NK-92 (cell line): ENCODE data around the gene CNTN4.

Experiments
- DNase-seq: peaks from one replicate; lab custom pipeline; 2025; ENCODE audit not compliant: unreplicated experiment; lab: John Stamatoyannopoulos, UW

CNTN4 gene

DNA sequence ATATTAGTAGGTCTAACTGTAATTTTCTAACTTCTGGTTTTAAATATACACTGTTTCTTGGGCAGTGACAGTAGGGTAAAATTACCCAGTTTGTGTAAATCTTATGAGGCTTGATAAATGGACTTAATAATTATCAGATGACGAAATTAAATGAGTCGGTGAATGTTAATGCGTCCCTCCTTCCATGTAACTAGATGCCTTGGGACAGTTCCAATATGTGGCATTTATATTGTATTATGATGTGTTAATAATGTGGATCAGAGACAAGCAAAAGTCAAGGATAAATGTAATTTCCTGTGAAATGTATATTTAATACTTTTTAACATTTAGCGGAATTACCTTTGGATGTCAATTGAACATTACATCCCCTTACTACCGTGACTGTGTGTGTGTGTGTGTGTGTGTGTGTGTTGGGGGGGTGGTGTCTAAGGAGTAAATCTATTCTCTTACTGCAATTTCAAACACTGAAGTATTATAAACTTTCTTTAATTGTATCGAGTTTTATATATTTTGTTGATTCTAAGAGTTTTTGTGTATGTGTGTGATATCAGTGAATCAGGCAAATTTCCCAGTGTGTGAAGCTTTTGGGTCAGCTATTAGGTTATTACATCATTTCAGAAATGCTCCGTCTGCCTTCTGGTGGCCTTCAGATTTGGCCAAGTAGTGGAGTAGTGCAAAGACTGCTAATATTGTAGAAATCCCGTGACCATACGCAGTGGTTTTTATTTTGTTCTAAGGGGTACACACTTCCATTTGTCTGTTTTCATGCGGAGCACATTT lies 50.1 kb downstream of the CNTN4 start:
- DNase-seq: no peak

DNA sequence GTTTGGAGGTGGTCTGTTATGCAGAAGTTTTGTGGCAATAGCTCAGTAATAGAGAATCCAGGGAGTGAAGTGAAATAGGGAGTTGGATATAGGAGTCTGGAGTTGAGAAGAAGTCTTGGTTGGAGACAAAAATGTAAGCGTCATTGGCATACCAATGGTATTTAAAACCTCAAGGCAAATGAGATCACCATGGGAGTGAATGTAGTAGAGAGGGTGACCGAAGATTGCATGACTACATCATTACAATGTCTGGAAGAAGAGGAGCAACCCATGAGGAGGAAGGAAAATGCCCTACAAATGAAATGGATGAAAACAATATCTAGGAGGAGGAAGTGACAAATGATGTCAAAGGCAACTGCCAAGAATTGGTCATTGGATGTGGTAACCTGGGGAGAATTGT lies 54.4 kb downstream of the CNTN4 start:
- DNase-seq: no peak

DNA sequence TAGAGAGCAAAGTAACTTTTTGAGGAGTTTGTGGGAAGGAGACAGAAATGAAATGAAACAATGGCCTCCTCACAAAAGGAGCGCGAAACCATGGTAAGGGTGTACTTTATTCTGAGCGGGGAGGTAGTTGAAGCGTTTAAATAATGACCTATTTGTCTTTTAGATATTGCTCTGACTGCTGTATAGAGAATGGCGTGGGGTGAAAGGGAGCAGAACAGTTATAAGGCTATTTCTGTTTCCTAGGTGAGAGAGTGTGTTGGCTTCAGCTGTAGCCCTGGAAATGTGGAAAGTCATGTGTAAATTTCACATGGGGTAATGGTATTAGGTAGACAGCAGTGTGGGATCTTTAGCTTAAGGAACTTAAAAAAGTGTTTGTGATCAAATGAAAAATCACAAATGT lies 54.9 kb downstream of the CNTN4 start:
- no peak for DNase-seq

DNA sequence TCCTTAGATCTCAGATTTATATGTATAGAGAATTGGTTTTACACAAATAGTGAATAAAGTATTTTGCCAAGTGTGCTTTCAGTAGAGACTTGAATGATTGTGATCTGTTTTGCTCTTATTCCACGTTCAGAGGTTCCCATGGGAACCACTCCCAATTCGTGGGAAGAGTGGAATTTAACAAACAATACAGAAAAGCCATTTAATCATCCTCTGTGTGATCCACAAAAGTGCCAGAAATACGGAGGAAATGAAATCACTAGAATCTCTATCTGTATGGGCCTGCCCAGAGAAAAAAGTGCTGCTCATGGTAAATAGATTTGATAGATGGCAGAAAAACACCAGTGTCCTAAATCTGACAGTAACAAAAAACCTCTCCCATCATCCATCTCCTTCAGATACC lies 56.0 kb downstream of the CNTN4 start:
- no peak for DNase-seq

DNA sequence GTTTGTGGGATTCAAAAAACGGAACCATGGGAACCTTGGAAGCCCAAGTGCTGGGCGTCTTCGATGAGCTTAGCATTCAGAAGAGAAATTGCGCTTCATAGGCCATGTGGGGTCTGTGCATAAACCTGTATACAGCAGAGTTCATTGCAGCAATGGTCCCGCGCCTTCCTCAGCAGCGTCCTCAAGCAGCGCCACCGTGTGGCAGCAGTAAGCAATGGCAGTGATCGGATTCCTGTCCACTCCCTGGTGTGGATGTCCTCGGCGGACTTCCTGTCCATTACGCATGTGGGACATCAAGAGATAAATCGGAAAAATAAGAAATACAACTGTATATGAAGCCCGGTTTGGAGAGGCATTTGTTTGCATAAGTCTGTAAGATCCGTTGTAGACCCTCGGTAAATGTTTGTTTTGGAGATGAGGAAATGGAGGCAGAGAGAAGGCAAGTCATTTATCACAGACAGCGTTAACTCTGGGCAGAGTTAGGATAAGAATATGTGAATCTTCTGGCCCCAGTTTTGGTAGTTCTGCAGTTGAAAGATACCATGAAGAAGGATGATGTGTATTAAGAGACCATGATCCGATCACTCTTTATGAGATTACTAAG lies 57.7 kb downstream of the CNTN4 start:
- no peak for DNase-seq

DNA sequence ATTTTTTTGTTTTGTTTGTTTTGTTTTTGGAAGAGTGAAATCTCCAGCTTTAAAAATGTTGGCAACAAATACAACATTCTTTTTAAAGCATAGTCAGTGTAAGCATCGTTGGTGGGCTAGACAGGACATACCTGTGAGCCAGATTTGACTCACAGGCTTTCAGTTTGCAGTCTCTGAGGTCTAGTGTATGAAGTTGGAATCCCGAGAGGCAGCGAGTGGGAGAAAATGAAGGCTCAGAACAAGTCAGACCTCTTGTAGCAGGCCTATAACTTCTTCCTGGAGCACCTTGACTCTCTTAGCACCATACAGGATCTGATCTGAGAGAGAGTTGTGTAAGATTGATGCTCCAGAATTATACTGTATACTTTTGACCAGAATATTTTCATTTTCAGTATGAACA lies 60.2 kb downstream of the CNTN4 start:
- no peak for DNase-seq

DNA sequence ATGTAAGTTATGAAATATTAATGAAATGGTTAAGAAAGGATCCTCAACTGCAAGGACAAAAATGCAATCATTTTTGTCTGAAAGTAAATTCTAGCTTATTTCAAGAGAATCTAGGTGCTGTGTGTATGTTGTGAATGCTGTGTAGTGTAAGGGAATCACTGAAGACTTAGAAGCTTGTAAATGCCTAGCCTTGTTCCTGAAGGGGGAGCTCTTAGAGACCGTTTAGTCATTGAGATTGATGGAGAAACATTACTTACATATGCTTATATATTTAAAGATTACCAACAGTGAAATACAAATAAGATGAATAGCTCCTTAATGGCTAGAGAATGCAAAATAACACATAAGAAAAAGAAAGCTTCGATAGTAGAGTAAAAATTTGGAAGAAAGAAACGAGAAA lies 67.9 kb downstream of the CNTN4 start:
- DNase-seq: no peak

DNA sequence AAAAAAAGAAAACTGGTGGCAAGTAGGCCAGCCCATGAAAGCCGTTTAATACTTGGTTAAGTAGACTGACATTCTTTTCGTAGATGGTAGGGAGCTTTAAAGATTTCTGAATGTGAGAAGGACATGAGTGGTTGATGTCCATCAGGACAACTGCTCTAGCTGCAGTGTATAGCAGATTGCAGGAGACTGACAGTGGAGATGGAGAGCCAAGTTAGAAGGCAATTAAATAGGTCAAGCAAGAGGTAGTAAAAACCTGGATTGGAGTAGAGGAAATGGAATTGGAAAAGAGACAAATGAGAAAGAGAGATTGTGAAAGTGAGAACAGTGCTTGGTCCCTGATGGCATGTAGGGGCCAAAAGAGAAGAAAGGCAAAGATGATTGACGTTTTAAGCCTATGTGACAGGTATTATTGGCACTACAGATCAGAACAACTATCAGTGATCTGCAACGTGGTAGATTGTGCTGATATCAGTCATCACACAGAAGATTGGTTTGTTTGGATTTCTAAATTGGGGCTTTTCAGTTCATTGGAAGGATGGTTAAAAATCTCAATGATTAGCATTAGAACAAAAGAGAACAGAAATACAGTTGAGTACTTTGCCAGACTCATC lies 74.0 kb downstream of the CNTN4 start:
- DNase-seq: no peak

DNA sequence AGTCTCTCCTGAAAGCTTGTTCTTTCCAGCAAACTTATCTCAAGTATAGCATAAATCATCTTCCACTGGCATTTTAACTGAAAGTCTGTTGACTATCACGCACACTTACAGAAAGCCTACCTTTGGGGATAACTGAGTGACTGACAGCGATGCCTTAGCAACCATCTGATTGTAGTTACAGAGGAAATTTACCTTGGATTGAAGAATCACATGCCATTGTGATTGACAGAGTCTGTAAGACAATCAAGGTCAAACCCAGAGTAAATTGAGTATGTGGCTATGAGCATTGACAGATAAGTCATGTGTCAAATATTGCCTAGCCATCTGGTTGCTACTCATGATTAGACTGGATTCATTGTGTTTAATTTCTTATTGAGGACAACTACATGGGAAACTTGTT lies 82.0 kb downstream of the CNTN4 start:
- no peak for DNase-seq

DNA sequence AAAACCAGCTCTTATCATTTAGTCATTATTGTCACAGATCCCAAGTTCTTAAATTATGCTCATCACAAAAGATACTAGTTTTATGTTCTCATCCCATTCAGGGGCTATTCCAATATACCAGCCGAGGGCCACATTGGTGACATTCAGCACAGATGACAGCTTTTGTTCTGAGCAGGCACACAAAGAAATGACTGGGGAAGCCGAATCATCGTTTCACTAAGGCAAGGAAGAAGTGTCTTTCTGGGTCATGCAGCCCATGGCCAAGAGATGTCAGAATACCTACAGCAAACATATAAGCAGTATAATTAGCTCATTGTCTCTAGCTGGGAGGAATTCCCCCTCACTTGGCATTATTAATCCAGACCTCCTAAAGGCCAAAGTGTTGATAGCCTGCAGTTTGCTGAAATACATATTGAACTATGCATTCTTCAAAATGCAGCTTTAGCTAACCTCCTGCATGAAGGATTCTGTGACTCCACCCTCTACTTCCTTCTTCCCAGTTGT lies 100.2 kb downstream of the CNTN4 start:
- DNase-seq: no peak

DNA sequence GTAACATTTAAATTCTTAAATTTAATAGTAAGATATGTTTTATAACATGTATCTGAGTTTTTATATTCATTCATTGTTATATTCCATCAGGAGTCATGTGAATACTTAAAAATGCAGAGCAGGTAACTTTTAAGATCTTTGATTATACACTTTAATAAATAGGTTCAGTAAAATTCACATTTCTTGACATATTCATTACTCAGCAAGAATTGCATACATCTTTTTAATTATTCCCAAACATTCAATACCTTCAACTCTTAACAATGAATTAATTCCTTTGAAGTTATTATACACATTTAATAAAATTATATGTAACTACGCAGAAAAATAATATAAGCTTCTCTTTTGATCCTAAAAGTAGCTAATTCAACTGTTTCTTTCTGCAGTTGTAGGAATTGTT lies 105.4 kb downstream of the CNTN4 start:
- no peak for DNase-seq

DNA sequence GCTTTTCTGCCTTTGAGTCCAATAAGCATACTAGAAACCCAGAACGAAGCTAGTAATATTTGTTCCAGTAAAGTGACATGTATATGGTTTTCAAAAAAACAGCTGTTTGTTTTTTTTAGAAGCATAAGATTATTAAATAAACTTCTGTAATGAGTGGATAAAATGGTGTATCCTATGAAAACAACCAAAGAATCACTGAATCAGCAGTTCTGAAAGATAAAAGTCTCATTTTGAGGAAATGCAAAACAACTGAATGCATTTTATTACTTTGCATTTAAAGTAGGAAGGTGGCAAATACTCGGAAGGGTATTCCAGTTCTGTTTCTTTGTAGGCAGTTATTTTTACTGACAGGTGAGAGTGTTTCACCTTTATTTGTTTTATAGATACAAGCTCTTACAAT lies 107.0 kb downstream of the CNTN4 start:
- no peak for DNase-seq

DNA sequence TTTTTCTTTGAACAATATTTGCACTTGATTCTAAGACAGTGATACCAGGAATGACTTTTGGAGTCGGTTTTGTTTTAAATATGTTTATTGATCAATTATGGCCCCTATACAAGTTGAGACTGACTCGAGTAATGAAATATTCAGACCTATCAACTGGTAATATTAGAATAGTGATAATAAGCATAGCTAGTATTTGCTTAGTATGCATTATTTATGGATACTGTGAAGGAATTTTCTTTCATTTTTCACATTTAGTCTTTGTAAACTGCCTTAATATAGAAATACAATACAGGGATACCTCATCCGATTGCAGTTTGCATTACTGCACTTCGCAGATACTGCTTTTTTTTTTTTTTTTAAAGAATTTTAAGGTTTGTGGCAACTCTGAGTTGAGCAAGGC lies 107.9 kb downstream of the CNTN4 start:
- no peak for DNase-seq

DNA sequence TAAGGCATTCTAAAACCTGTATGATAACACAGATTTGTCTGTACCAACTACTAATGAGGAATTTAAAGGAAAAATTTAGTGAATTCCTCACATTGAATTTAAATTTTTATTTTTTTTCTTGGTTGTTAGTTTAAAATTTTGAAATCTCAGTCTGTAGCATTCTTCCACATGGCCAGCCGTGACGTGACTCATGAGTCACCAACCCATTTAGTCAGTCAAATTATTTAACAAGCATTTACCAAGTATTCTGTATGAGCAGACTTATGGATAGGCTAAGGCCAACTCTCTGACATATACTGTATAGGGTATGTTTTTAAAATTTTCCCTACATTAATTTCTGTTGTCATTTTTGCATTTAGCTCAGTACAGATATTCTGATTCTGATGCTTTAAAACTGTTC lies 112.9 kb downstream of the CNTN4 start:
- no peak for DNase-seq

DNA sequence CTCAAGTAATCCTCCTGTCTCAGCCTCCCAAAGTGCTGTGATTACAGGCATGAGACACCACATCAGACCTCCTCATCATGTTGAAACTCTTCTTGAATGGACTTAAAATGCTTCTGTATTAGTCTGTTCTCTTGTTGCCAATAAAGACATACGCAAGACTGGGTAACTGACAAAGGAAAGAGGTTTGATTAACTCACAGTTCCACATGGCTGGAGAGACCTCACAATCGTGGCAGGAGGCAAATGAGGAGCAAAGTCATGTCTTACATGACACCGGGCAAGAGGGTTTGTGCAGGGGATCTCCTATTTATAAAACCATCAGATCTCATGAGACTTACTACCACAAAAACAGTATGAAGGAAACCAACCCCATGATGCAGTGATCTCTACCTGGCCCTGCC lies 113.5 kb downstream of the CNTN4 start:
- DNase-seq: no peak

DNA sequence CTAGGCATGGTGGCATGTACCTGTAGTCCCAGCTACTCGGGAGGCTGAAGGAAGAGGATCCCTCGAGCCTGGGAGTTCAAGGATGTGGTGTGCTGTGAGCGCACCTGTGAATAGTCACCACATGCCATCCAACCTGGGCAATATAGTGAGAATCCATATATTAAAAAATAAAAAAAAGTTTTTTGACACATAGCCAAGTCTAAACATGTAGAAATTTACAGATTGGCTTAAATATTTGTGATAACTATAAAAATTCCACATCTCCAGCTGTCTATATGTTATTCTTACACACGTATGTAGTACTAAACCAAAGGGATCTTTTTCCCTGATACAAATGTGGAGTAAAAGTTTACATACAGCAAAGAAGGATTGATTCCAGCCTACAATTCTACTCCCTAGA lies 119.7 kb downstream of the CNTN4 start:
- DNase-seq: no peak

DNA sequence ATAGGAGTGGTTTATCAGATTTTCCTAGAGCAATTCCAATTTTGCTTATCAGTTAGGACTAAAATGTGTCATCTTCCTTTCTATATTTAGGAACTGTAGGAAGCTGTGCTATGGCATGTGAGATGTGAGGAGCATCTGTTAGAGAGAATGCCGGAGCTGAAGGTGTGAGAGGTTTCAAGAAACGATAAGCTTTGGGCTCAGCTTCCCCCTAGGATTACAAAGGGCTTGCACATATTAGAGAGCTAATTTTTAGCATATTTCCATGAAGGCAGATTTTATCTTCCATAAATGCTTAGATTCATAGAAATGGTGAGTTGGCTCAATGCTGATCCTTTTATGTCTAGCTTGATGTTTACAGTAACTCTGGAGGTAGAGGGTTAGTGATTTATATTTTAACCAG lies 120.2 kb downstream of the CNTN4 start:
- DNase-seq: no peak

DNA sequence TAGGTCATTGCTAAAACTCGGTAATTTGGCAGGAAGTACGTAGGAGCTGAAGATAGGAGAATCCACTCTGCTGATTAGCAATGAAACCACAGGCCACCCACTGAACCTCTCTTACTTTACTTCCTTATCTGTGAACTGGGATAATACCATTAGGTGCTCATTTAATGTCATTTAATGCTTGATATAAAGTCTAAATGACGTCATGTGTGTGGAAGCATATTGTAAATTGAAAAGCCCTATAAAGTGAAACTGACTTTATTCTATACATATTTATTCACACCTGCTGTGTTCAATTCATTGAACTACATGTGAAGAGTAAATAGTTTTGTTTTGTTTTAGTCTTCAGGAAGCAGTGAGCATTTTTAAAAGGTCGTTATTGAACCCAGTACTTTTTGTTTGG lies 137.5 kb downstream of the CNTN4 start:
- DNase-seq: no peak

DNA sequence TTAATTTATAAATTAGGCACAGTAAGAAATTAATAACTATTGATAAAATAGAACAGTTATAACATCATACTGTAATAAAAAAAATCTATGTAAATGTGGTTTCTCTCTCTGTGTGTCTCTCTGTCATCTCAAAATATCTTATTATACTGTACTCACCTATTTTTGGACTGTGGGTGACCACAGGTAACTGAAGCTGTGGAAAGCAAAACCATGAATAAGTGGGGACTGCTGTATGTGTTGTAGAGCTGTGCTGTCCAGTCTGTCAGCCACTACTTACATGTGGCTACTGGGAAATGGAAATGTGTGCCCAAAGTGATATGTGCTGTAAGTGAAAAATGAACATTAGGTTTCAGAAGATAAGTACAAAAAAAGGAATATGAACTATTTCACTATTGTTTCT lies 145.5 kb downstream of the CNTN4 start:
- DNase-seq: no peak

DNA sequence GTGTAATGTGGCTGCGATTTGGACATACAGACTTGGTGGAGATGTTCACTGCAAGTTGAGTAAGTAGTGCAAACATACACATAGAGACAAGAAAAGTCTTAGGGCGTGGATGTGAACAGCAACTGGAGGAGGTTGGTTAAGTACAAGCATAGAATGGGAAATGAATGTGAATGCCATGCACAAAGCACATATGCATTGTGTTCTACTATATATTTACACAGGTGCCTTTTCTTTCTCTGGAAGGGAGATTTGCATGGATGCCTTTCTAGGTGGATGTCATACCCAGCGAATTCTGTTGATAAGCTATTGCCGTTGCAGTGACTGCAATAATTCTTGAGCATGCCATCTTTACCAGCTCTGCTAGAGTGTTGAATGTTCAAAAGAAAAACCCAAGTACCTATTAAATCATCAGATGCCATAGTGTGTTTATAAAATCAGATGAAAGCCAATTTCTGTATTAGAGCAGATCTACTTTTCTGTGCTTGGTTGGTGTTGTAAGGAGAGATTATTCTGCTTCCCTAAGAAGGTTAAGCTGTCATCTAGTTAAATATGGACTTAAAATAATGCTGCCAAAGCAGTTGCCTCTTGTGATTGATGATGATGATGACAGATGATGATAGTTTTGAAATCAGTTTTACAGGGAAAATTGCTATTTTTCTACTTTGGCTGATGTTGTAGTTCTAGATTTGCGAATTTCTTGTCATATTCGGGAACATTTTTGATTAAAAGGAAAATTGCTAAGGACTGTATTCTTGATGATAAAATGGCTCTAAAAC lies 148.4 kb downstream of the CNTN4 start:
- DNase-seq: no peak

DNA sequence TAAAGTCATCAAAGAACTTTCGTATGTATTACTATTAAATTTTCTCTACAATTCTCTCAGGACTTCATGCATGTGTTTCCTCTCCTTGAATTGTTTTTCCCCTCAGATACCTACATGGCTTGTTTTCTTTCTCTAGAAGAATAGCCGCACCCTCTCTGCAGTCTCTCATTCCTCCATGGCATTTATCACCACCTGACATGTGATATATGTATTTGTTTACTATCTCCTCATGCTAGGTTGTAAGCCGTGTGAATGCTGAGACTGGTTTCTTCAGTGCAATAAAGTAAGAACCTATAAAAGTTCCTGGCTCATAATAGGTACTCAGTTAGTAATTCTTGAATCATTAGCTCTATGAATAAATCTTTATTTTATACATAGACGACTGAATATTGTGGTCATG lies 149.2 kb downstream of the CNTN4 start:
- DNase-seq: no peak

DNA sequence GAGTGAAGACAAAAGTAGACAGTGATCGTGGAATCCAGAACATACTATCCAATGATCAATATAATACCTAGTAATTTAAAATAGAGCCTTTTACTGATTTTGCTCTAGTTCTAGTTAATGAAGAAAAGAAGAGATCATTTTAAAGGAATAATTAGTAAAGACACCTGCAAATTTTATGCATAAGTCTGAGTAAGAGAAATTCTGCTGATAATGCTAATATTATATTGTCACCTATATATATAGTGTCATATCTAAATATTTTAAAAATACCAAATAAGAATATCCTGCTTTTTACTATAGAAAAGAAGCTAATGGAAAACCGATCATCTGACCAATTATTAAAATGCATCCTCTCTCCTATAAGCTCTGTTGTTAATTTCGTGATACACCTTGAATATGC lies 152.1 kb downstream of the CNTN4 start:
- DNase-seq: no peak
